HepG2 (cell line): Measurements from ENCODE around the gene MT1G. TPM values are rescaled to one million over a fixed set of nuclear protein-coding genes. Genes with fewer than 3 reads are reported as not detected.
A peak's percentile ranks its signal among the peaks of the same experiment; 100 is the strongest.
"Not testable (repeated sequence)": the region's sequence is repeated elsewhere in the genome, so short reads cannot be mapped to it uniquely, and the experiment has no call there.

Experiments used
- ATAC-seq: fragments of 200-7000 bp; cut with Tn5 transposase; 3 replicates; pipeline ENCODE4 v1.9.1; 2020; ENCODE audit warnings: mild to moderate bottlenecking, moderate library complexity
- BruUV-seq: library from RNA; stranded (reverse); fragments of 400-500 nt; replicated peaks from 2 replicates; lab custom pipeline; 2021; lab: Mats Ljungman, UMichigan
- CTCF ChIA-PET: fragments of 300-600 bp; formaldehyde crosslinking; extraction: SDS; loops from one replicate; lab custom pipeline; 2021; ENCODE audit warnings: low total read pairs, inconsistent platforms, low intra/inter-chr PET ratio; lab: Yijun Ruan, JAX
- POLR2A ChIA-PET: fragments of 350-600 bp; sonication (Branson Sonifier 250); formaldehyde crosslinking; loops from one replicate; lab custom pipeline; 2020; ENCODE audit warnings: antibody characterized with exemption, inconsistent platforms; lab: Yijun Ruan, JAX
- DNase-seq: peaks from one replicate; pipeline ENCODE4 v3.0.0-alpha.2; 2015; ENCODE audit warnings: low spot score
- FAIRE-seq: peaks from 3 replicates; lab custom pipeline; 2011; peaks lifted over from hg19 to GRCh38; lab: Jason Lieb, UNC
- H2AFZ ChIP-seq: one replicate; pipeline ENCODE4 v1.6.1; 2011; ENCODE audit warnings: low read length, inconsistent platforms
- H3K27ac ChIP-seq: fragments of 300-600 bp; 3 replicates; pipeline ENCODE4 v1.8.0; 2011; ENCODE audit warnings: mixed run types, mild to moderate bottlenecking, mixed read lengths, low read length, inconsistent platforms; ENCODE audit not compliant: insufficient read depth; ENCODE audit errors: extremely low read length
- H3K27me3 ChIP-seq, 2 experiments: fragments of 200-600 bp in 1 of 2; 2 replicates in 1 of 2; 3 replicates in 1 of 2; pipeline versions ENCODE4 v1.6.0 to v1.8.0; 2011; ENCODE audit warnings: low read length in 2 of 2, mild to moderate bottlenecking in 2 of 2, moderate library complexity in 2 of 2, inconsistent platforms in 1 of 2; ENCODE audit not compliant: insufficient read depth in 2 of 2, control insufficient read depth in 1 of 2
- H3K36me3 ChIP-seq, 2 experiments: fragments of 200-600 bp in 1 of 2; replicated peaks in 1 of 2; 2 replicates in 1 of 2; 3 replicates in 1 of 2; pipeline versions ENCODE4 v1.5.1 to v1.8.0; 2011; ENCODE audit warnings: low read length in 2 of 2, inconsistent platforms in 1 of 2; ENCODE audit not compliant: insufficient read depth in 2 of 2, control insufficient read depth in 1 of 2
- H3K4me1 ChIP-seq: 2 replicates; pipeline ENCODE4 v1.5.1; 2012; ENCODE audit warnings: low read length, inconsistent platforms; ENCODE audit not compliant: insufficient read depth
- H3K4me2 ChIP-seq: 2 replicates; pipeline ENCODE4 v1.6.0; 2011; ENCODE audit warnings: low read depth, low read length, inconsistent platforms
- H3K4me3 ChIP-seq, 3 experiments: fragments of 200-600 bp in 1 of 3; sonication (generic), shearing (Covaris generic) in 1 of 3; replicated peaks in 1 of 3; 2 replicates each; pipeline ENCODE4 v1.5.1; 2011 to 2016; ENCODE audit warnings: low read length in 3 of 3, inconsistent platforms in 2 of 3, low read depth in 2 of 3, mild to moderate bottlenecking in 2 of 3, control low read depth in 1 of 3, mixed read lengths in 1 of 3; ENCODE audit not compliant: insufficient read depth in 1 of 3
- H3K79me2 ChIP-seq: one replicate; pipeline ENCODE4 v1.6.1; 2011; ENCODE audit warnings: low read length, inconsistent platforms; ENCODE audit not compliant: insufficient read depth
- H3K9ac ChIP-seq: 2 replicates; pipeline ENCODE4 v1.6.0; 2011; ENCODE audit warnings: mild to moderate bottlenecking, low read depth, low read length, inconsistent platforms; ENCODE audit not compliant: insufficient read depth
- H3K9me3 ChIP-seq: 2 replicates; pipeline ENCODE4 v1.5.1; 2012; ENCODE audit warnings: mild to moderate bottlenecking, low read length
- H4K20me1 ChIP-seq: 2 replicates; pipeline ENCODE4 v1.6.0; 2011; ENCODE audit warnings: inconsistent platforms, mild to moderate bottlenecking, low read length, moderate library complexity; ENCODE audit not compliant: insufficient read depth
- NFATC3 ChIP-seq: sonication (generic); formaldehyde crosslinking; IDR thresholded peaks from 2 replicates; pipeline ENCODE4 v1.5.1; 2020; ENCODE audit warnings: mild to moderate bottlenecking, missing genetic modification reagents
- NFIB ChIP-seq: sonication (generic); formaldehyde crosslinking; IDR thresholded peaks from 2 replicates; pipeline ENCODE4 v1.9.0; 2021; ENCODE audit warnings: missing genetic modification reagents, mild to moderate bottlenecking, borderline replicate concordance
- PPARG ChIP-seq: conservative IDR thresholded peaks from 2 replicates; pipeline ENCODE4 v1.6.1; 2016; ENCODE audit warnings: missing biosample characterization, missing genetic modification reagents
- RARA ChIP-seq: IDR thresholded peaks from 2 replicates; pipeline ENCODE4 v1.6.1; 2016; ENCODE audit warnings: missing genetic modification reagents, missing compliant biosample characterization
- RXRB ChIP-seq: IDR thresholded peaks from 2 replicates; pipeline ENCODE4 v1.6.1; 2016; ENCODE audit warnings: borderline replicate concordance, missing genetic modification reagents, missing compliant biosample characterization
- SKI ChIP-seq: fragments of 450-650 bp; IDR thresholded peaks from one replicate; pipeline ENCODE4 v1.6.1; 2018; ENCODE audit warnings: mild to moderate bottlenecking; ENCODE audit not compliant: partially characterized antibody
- SRSF1 ChIP-seq: fragments of 200-400 bp; formaldehyde crosslinking; optimal IDR thresholded peaks from 2 replicates; pipeline ENCODE3; 2017; ENCODE audit warnings: mild to moderate bottlenecking, low read depth, low read length, moderate library complexity
- ZBTB7A ChIP-seq: sonication (generic); formaldehyde crosslinking; IDR thresholded peaks from 2 replicates; pipeline ENCODE4 v1.8.0; 2022; ENCODE audit warnings: mild to moderate bottlenecking, missing genetic modification reagents
- ZIK1 ChIP-seq: sonication (generic); formaldehyde crosslinking; IDR thresholded peaks from 2 replicates; pipeline ENCODE4 v1.5.0; 2020; ENCODE audit warnings: mild to moderate bottlenecking, low read depth, missing genetic modification reagents, borderline replicate concordance
- ZNF160 ChIP-seq: sonication (generic); formaldehyde crosslinking; IDR thresholded peaks from 2 replicates; pipeline ENCODE4 v1.8.0; 2022; ENCODE audit warnings: mild to moderate bottlenecking, inconsistent platforms, missing genetic modification reagents
- ZNF614 ChIP-seq: IDR thresholded peaks from 2 replicates; pipeline ENCODE4 v1.6.1; 2018; ENCODE audit warnings: missing biosample characterization, missing genetic modification reagents, inconsistent platforms, borderline replicate concordance
- ZNF615 ChIP-seq: sonication (generic); formaldehyde crosslinking; IDR thresholded peaks from 2 replicates; pipeline ENCODE4 v1.5.0; 2020; ENCODE audit warnings: mild to moderate bottlenecking, missing genetic modification reagents, borderline replicate concordance
- WGBS: methylation state at CpG from one replicate; pipeline ENCODE4 v1.1.6; 2017; ENCODE audit warnings: low lambda C conversion rate; 5-methylcytosine and 5-hydroxymethylcytosine counted together
- in situ Hi-C: cut with HindIII; loops from 2 replicates; pipeline ENCODE4 v1.10.0; 2017; ENCODE audit warnings: low pct_unique_long_range_greater_than_20kb; ENCODE audit not compliant: extremely low pct_ligation_motif_present
- intact Hi-C: fragments of 100-400 bp; cut with micrococcal nuclease; formaldehyde crosslinking; loops from one replicate; pipeline ENCODE4 v1.10.0; 2022; ENCODE audit not compliant: unreplicated experiment
- polyA plus RNA-seq, 8 experiments: library from polyadenylated mRNA; depleted of rRNA in 3 of 8; stranded (reverse) in 7 of 8; unstranded in 1 of 8; fragments of >200 nt; fragmentation: Illumina TruSeq in 4 of 8; extraction: Trizol in 4 of 8; gene quantifications; 2 replicates each; pipeline versions ENCODE4 v1.2.1 to v1.2.3, GENCODE V29; 2011 to 2016; ENCODE audit warnings: low read depth in 4 of 8, missing spikeins in 1 of 8, mixed read lengths in 1 of 8; ENCODE audit not compliant: insufficient read depth in 1 of 8
- total RNA-seq, 5 experiments: library from RNA; depleted of rRNA; stranded (reverse); fragments of >200 nt; fragmentation: Illumina TruSeq; extraction: Trizol; gene quantifications; 2 replicates each; pipeline ENCODE4 v1.2.3, GENCODE V29; 2016; ENCODE audit warnings: low read depth in 1 of 5

Gene MT1G
- total and polyA plus RNA-seq, 2 of the 13 experiments (the other 11 are each of a cell fraction or from before 2014, with no cell fraction given), result 3.6 to 377 TPM

DNA sequence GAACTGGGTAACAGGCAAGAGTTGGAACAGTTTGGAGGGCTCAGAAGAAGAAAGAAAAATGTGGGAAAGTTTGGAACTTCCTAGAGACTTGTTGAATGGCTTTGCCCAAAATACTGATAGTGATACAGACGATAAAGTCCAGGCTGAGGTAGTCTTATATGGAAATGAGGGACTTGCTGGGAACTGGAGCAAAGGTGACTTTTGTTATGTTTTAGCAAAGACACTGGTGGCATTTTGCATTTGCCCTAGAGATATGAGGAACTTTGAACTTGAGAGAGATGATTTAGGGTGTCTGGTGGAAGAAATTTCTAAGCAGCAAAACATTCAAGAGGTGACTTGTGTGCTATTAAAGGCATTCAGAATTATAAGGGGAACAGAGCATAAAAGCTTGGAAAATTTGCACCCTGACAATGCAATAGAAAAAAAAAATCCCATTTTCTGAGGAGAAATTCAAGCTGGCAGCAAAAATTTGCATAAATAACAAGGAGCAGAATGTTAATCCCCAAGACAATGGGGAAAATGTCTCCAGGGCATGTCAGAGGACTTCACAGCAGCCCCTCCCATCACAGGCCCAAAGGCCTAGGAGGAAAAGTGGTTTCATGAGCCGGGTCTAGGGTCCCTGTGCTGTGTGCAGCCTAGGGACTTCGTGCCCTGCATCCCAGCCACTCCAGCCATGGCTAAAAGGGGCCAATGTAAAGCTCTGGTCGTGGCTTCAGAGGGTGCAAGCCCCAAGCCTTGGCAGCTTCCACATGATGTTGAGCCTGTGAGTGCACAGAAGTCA, 46.0 kb downstream of the MT1G start:
- TF ChIP-seq RARA (CRISPR knock-in tag) (0 out of 2 replicates have a peak, but pooled peaks have one; percentile 19), SKI (peak; percentile 18), PPARG (peak; percentile 71), ZNF614 (CRISPR knock-in tag) (0 out of 2 replicates have a peak, but pooled peaks have one; percentile 18), RXRB (CRISPR knock-in tag) (peak; percentile 71; the same call in 1 of the 2 replicates)
- TF ChIP-seq, all 625 proteins: peak for 5; not testable (repeated sequence) for 620
- H3K4me2 ChIP-seq, CTCF ChIA-PET, H3K4me3 ChIP-seq, DNase-seq, H3K36me3 ChIP-seq, FAIRE-seq, in situ Hi-C loops, H3K27ac ChIP-seq, H2AFZ ChIP-seq, H4K20me1 ChIP-seq, H3K79me2 ChIP-seq, BruUV-seq, H3K9me3 ChIP-seq, H3K9ac ChIP-seq, intact Hi-C loops, ATAC-seq: not testable (repeated sequence)
- 25% methylated on average over 3 of the region's 4 CpGs for WGBS
- peaks cover 46% of the 10 kb centered on the region for H3K4me1 ChIP-seq
- H3K27me3 ChIP-seq, result peaks cover 11 to 44% of the 10 kb centered on the region in 2 experiments; a peak in 4 of 5 replicates
- POLR2A ChIA-PET, result interaction anchor here (0.9 to 1.3 kb wide), 2 partner anchors 14 to 15 kb away, joined by 3 to 5 read pairs; partner anchors contain the start of gene MT2A

DNA sequence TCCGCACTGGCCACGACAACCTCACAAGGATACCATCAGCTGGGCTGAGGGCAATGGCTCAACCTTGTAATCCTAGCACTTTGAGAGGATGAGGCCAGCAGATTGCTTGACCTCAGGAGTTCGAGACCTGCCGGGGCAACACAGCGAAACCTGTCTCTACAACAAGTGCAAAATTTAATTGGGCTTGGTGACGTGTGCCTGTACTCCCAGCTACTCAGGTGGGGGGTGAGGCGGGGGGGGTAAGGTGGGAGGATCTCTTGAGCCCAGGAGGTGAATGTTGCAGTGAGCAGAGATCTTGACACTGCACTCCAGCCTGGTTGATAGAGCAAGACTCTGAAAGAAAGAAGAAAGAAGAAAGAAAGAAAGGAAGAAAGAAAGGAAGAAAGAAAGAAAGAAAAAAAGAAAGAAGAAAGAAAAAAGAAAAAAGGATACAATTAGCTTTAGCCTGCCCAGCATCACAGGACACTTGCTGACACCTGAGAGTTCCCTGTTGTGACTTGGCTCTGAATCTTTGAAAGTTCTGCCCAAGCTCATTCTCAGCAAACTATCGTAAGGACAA, 47.4 kb downstream of the MT1G start:
- no peaks in the 10 kb centered on the region for H3K79me2 ChIP-seq
- no peak for TF ChIP-seq NFATC3 (CRISPR knock-in tag)
- TF ChIP-seq NFIB, result no peak
- TF ChIP-seq ZIK1 (CRISPR knock-in tag), result no peak
- TF ChIP-seq ZNF615 (CRISPR knock-in tag), result no peak
- TF ChIP-seq SRSF1, result no peak
- TF ChIP-seq ZBTB7A (CRISPR knock-in tag), result no peak
- no peak for TF ChIP-seq ZNF160
- no peak overlapping the region for H3K27ac ChIP-seq
- intact Hi-C loops (no loop called here), in situ Hi-C loops (no loop called here)
- DNase-seq, result no peak
- H2AFZ ChIP-seq, result no peak overlapping the region
- ChIA-PET POLR2A (no interaction called here), CTCF (no interaction called here)
- H3K27me3 ChIP-seq, result peaks cover 11 to 46% of the 10 kb centered on the region in 2 experiments; a peak in 4 of 5 replicates
- H3K4me2 ChIP-seq, result no peak overlapping the region
- no TSS peak for BruUV-seq
- H3K9me3 ChIP-seq, result no peaks in the 10 kb centered on the region
- FAIRE-seq, result no peak
- no peak overlapping the region for H3K4me3 ChIP-seq
- no peak overlapping the region for H3K9ac ChIP-seq
- peaks cover 32% of the 10 kb centered on the region for H3K4me1 ChIP-seq
- ATAC-seq, result no peak
- H4K20me1 ChIP-seq, result no peaks in the 10 kb centered on the region
- no peaks in the 10 kb centered on the region for H3K36me3 ChIP-seq
- 60% methylated on average over 8 of the region's 8 CpGs for WGBS
